Hepatocyte (in vitro differentiated cells): ENCODE measurements around the gene RALGPS2. TPM values are rescaled to one million over a fixed set of nuclear protein-coding genes. Genes with fewer than 3 reads are reported as not detected.

Experiments
- DNase-seq: peaks from one replicate; pipeline ENCODE4 v3.0.0-alpha.2; 2016; ENCODE audit warnings: low spot score
- H2AFZ ChIP-seq: fragments of 200-600 bp; sonication (generic); 2 replicates; pipeline ENCODE4 v1.6.0; 2016; ENCODE audit warnings: antibody characterized with exemption, mild to moderate bottlenecking
- H3K27ac ChIP-seq: fragments of 200-600 bp; sonication (generic); 2 replicates; pipeline ENCODE4 v1.5.1; 2016; ENCODE audit warnings: mild to moderate bottlenecking
- H3K27me3 ChIP-seq: fragments of 200-600 bp; sonication (generic); 2 replicates; pipeline ENCODE4 v1.6.1; 2016
- H3K36me3 ChIP-seq: fragments of 200-600 bp; sonication (generic); replicated peaks from 2 replicates; pipeline ENCODE4 v1.5.1; 2016; ENCODE audit warnings: low read depth; ENCODE audit not compliant: insufficient read depth
- H3K4me1 ChIP-seq: fragments of 200-600 bp; sonication (generic); 2 replicates; pipeline ENCODE4 v1.5.1; 2016; ENCODE audit warnings: mild to moderate bottlenecking, moderate library complexity; ENCODE audit not compliant: insufficient read depth
- H3K4me2 ChIP-seq: fragments of 200-600 bp; sonication (generic); 2 replicates; pipeline ENCODE4 v1.6.0; 2016
- H3K4me3 ChIP-seq: fragments of 200-600 bp; sonication (generic); 2 replicates; pipeline ENCODE4 v1.5.1; 2016; ENCODE audit warnings: mild to moderate bottlenecking
- H3K79me2 ChIP-seq: fragments of 200-600 bp; sonication (generic); 2 replicates; pipeline ENCODE4 v1.6.0; 2017; ENCODE audit warnings: mild to moderate bottlenecking
- H3K9me2 ChIP-seq: fragments of 200-600 bp; sonication (generic); replicated peaks from 2 replicates; pipeline ENCODE4 v1.6.0; 2017; ENCODE audit warnings: mild to moderate bottlenecking; ENCODE audit not compliant: insufficient read depth
- H3K9me3 ChIP-seq: fragments of 200-600 bp; sonication (generic); 2 replicates; pipeline ENCODE4 v1.5.1; 2016; ENCODE audit warnings: low read depth, mild to moderate bottlenecking
- H4K20me1 ChIP-seq: fragments of 200-600 bp; sonication (generic); 2 replicates; pipeline ENCODE4 v1.6.0; 2016; ENCODE audit warnings: mild to moderate bottlenecking; ENCODE audit not compliant: insufficient read depth, poor library complexity, severe bottlenecking
- CTCF ChIP-seq: fragments of 200-600 bp; sonication (generic); IDR thresholded peaks from 2 replicates; pipeline ENCODE4 v1.5.1; 2016; ENCODE audit warnings: antibody characterized with exemption, mild to moderate bottlenecking; ENCODE audit not compliant: poor library complexity
- EZH2 ChIP-seq: fragments of 200-600 bp; sonication (generic); IDR thresholded peaks from 2 replicates; pipeline ENCODE4 v1.6.1; 2016; ENCODE audit warnings: antibody characterized with exemption, mild to moderate bottlenecking, borderline replicate concordance
- EZH2phosphoT487 ChIP-seq: fragments of 200-600 bp; sonication (generic); IDR thresholded peaks from one replicate; pipeline ENCODE4 v1.6.1; 2018; ENCODE audit warnings: antibody characterized with exemption, mild to moderate bottlenecking, low read depth, moderate library complexity; ENCODE audit not compliant: unreplicated experiment, severe bottlenecking
- WGBS: methylation state at CpG from one replicate; pipeline ENCODE4 v1.1.6; 2016; ENCODE audit warnings: low lambda C conversion rate; ENCODE audit errors: missing lambda C conversion rate; 5-methylcytosine and 5-hydroxymethylcytosine counted together
- polyA plus RNA-seq: library from polyadenylated mRNA; unstranded; fragments of >200 nt; fragmentation: Nextera tagmentation; extraction: Ambion mirVana; gene quantifications from 2 replicates; pipeline ENCODE4 v1.2.1, GENCODE V29; 2016
- total RNA-seq: library from RNA; depleted of rRNA; stranded (reverse); fragments of >200 nt; gene quantifications from 2 replicates; pipeline ENCODE4 v1.2.3, GENCODE V29; 2014

Gene RALGPS2
- total and polyA plus RNA-seq, 2 experiments from 2014 or later = 9.3 to 35.4 TPM

GRCh38 chr1:178727014-178727895 lies 2.2 kb downstream of the RALGPS2 start:
- Histone ChIP-seq H3K27ac (peak overlapping the region; percentile 95), H3K4me1 (no peaks in the 10 kb centered on the region), H4K20me1 (no peaks in the 10 kb centered on the region), H3K9me2 (no peaks in the 10 kb centered on the region), H3K27me3 (no peaks in the 10 kb centered on the region), H3K79me2 (peaks cover 56% of the 10 kb centered on the region), H3K4me2 (peak overlapping the region; percentile 75), H2AFZ (no peak overlapping the region), H3K36me3 (no peaks in the 10 kb centered on the region), H3K9me3 (no peaks in the 10 kb centered on the region), H3K4me3 (peak overlapping the region; percentile 18)
- 44% methylated on average over 11 of the region's 11 CpGs for WGBS
- DNase-seq = peak; percentile 25
- TF ChIP-seq EZH2 (no peak), EZH2phosphoT487 (no peak), CTCF (no peak)

- Histone ChIP-seq H3K27ac (no peak overlapping the region), H3K9me3 (no peaks in the 10 kb centered on the region), H3K4me2 (no peak overlapping the region), H4K20me1 (no peaks in the 10 kb centered on the region), H3K79me2 (peaks cover 89% of the 10 kb centered on the region), H3K4me3 (no peak overlapping the region), H3K27me3 (no peaks in the 10 kb centered on the region), H3K4me1 (no peaks in the 10 kb centered on the region), H2AFZ (no peak overlapping the region), H3K9me2 (no peaks in the 10 kb centered on the region), H3K36me3 (peaks cover 3% of the 10 kb centered on the region)
- DNase-seq = no peak
- TF ChIP-seq EZH2phosphoT487 = no peak
- TF ChIP-seq CTCF = no peak
- TF ChIP-seq EZH2 = no peak
- 91% methylated on average over 5 of the region's 5 CpGs for WGBS
Measured at GRCh38 chr1:178733972-178734371, 8.9 kb downstream of the RALGPS2 start.

- WGBS = 90% methylated on average over 1 of the region's 1 CpG
- Histone ChIP-seq H3K4me2 (no peak overlapping the region), H3K9me2 (no peaks in the 10 kb centered on the region), H2AFZ (no peak overlapping the region), H3K36me3 (no peaks in the 10 kb centered on the region), H3K4me3 (no peak overlapping the region), H3K27ac (no peak overlapping the region), H3K27me3 (no peaks in the 10 kb centered on the region), H3K79me2 (peaks cover 64% of the 10 kb centered on the region), H3K4me1 (no peaks in the 10 kb centered on the region), H3K9me3 (no peaks in the 10 kb centered on the region), H4K20me1 (no peaks in the 10 kb centered on the region)
- no peak for TF ChIP-seq EZH2phosphoT487
- TF ChIP-seq CTCF = no peak
- no peak for TF ChIP-seq EZH2
- no peak for DNase-seq
Measured at GRCh38 chr1:178738780-178739179, 13.7 kb downstream of the RALGPS2 start.
